ENCODE results near the gene SLC18A3.

DNA sequence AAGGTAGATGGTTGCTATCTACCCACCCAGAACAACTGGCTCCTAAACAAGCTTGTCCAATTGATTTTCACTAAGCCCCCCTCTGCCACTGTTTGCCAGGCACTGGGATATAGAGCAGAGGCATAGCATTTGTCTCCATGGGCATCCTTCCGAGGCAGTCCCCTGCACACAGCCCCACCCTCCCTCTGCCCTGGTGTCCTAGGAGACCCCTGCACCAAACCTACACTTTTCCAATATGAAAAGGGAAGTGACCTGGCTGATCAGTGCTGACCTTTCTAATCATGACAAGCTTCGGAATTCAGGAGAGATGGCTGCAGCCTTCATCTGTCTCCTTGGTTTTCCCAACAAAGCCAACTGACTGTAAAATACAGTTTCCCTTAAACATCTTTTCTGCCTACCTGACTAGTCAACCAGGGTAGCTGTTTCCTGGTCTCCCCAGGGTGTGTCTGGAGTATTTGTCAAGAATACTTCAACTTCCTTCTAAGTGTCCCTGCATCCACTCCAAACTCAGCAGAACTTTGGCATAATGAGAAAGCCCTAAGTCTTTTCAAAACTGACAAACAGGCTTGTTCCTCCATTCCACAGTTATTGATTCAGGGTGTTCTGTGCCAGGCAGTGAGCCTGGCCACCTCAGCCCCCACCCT is 7.6 kb upstream of the SLC18A3 start:
- TF ChIP-seq EP300 (IDR thresholded peaks at IDR 0.05; ENCODE audit: low read depth) = no peak
- TF ChIP-seq, protein P1, sequence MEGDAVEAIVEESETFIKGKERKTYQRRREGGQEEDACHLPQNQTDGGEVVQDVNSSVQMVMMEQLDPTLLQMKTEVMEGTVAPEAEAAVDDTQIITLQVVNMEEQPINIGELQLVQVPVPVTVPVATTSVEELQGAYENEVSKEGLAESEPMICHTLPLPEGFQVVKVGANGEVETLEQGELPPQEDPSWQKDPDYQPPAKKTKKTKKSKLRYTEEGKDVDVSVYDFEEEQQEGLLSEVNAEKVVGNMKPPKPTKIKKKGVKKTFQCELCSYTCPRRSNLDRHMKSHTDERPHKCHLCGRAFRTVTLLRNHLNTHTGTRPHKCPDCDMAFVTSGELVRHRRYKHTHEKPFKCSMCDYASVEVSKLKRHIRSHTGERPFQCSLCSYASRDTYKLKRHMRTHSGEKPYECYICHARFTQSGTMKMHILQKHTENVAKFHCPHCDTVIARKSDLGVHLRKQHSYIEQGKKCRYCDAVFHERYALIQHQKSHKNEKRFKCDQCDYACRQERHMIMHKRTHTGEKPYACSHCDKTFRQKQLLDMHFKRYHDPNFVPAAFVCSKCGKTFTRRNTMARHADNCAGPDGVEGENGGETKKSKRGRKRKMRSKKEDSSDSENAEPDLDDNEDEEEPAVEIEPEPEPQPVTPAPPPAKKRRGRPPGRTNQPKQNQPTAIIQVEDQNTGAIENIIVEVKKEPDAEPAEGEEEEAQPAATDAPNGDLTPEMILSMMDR (IDR thresholded peaks at IDR 0.05) = no peak

Measured in transverse colon (tissue), 3 donors.